Activated CD8-positive, alpha-beta memory T cell treated with anti-CD3 and anti-CD28 coated beads, Interleukin-2, amount 50 U/mL, for 1 hour (primary cell): ENCODE data around the gene FAF2.
"Not testable (repeated sequence)": the region's sequence is repeated elsewhere in the genome, so short reads cannot be mapped to it uniquely, and the experiment has no call there.

Experiments used
- DNase-seq: peaks from one replicate; pipeline ENCODE4 v3.0.0-alpha.2; 2020; ENCODE audit errors: extremely low read depth

Gene FAF2, protein sequence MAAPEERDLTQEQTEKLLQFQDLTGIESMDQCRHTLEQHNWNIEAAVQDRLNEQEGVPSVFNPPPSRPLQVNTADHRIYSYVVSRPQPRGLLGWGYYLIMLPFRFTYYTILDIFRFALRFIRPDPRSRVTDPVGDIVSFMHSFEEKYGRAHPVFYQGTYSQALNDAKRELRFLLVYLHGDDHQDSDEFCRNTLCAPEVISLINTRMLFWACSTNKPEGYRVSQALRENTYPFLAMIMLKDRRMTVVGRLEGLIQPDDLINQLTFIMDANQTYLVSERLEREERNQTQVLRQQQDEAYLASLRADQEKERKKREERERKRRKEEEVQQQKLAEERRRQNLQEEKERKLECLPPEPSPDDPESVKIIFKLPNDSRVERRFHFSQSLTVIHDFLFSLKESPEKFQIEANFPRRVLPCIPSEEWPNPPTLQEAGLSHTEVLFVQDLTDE

GRCh38 chr5:176447978-176448608 is at the start of gene FAF2:
TSS of gene FAF2 (plus strand) at chr5:176448385. CDS start at chr5:176448408, 23 bp downstream.
- peak; percentile 91 for DNase-seq

DNA sequence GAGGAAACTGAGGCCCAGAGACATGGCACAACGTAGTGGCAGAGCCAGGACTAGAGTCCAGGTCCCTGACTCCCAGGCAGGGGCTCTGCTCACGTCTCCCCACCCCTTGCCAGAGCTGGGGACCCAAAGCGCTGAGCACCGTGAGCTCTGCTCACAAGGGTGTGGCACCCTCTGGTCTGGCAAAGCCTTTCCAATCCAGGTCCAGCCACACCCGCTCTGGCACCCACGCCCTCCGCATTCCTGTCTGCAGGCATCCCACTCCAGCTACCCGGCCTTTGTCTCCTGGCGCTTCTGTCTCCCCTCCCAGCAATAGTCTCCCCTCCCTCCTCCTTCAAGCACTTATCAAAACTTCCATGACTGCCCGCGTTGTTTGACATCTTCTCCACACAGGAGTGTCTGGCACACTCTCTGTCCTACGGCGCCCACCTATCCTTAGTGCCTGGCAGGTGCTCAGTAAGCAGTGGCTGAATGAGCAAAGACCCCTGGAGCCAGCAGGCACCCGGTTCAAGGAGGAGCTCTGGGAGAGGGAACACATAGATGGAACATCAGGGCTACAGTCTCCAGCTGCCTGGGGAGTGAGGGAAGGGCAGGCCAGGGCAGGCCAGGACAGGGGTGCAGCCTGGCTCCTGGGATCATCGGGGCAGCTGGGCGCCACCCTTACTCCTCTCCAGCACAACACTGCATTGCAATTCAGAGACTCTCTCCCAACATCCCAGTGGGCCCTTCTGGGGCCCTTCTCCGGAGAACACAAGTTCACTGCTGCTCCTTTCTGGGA is 47.6 kb upstream of the FAF2 start:
- no peak for DNase-seq

- DNase-seq = no peak
Observed at GRCh38 chr5:176401281-176402205, 46.6 kb upstream of the FAF2 start.

DNA sequence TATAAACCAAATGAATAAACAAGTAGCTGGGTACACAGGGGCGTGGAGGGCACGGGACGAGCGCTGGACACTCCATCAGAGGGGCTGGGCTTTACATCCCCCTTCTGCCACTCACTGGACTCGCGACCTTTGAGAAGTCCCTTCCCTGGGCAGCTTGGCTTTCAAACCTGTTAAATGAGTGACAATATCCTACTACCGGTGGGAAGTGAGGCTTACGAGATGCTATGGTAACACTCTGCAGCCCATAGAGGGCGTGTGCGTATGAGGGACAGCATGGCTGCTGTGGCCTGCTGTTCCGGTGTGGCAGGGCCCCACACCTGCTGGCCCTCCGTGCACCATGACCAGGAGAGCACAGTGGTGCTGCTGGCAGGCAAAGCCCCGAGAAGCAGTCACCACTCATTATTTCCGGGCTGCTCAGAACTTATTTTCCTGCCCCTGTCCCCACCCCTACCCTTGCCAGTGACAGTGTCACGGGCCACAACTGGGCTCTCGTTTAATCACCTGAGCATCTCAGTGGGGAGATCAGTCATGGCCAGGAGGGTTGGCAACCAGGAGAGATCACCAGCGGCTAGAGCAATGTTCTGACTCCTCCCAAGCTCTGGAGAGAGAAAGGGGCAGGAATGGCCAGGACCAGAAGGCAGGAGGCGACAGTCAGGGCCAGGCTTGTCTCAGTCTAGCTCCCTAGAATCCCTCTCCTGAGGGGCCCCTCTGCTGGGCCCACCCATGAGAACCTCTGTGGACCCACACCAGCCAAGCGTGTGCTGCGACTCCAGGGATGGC is 42.3 kb upstream of the FAF2 start:
- no peak for DNase-seq

DNA sequence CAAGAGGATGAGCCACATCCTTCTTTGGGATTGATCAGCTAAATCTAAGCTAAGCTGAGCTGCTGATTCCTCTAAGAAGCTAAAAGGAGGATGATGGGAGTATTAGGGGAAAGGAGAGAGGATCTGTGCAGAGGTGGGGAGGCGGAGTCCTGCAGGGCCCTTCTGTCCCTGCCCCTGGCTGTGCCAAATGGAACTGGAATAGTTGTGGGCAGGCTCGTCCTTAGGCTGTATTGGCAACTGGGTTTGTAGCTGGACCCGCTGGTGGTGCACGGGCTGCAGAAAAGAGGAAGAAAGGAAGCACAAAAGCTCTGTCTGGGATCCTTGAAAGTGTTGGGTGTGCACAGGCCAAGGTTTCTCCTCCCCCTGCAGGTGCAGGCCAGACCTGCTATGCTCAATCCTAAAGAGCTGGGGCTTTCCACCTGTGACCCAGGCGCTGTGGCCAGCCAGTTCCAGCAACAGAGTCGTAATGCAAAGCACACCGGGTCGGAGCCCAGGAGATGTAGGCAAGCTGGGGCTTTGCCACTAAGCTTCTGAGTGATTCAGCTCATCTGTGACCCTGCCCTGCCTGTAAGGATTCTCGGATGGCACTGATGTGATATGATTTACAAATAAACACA is 41.6 kb upstream of the FAF2 start:
- no peak for DNase-seq

DNA sequence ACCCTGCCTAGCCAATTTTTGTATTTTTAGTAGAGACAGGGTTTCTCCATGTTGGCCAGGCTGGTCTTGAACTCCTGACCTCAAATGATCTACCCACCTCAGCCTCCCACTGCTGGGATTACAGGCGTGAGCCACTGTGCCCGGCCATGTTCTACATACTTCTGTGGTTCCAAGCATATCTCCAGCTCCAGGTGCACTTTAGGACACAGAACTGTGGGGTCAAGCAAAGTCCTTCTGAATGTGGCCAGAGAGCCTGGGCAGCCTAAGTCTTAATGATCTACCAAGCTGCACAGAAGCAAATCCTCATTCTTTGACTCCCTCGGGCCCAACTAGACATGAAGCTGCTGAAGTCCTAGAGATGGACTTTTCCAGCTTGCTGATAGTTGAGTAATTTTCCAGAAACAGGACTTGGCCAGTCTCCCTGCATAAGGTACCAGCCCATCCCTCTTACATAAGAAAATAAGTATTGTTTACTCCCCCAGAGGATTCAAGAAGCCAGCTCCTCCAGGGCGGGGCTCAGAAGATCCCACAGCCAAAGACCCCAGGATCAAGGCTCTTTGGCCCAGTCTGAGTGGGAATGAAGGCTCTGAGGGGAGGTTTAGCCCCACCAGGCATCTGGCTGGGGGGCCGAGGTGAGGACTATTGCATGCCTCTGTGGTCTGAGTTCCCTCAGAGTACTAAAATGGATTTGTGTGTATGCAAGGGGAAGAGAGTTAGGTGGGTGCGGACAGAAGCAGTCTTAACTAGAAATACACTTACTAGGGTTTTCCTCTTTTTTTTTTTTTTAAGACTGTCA is 40.5 kb upstream of the FAF2 start:
- DNase-seq = no peak

GRCh38 chr5:176408252-176408573 is 40.0 kb upstream of the FAF2 start:
- not testable (repeated sequence) for DNase-seq

DNA sequence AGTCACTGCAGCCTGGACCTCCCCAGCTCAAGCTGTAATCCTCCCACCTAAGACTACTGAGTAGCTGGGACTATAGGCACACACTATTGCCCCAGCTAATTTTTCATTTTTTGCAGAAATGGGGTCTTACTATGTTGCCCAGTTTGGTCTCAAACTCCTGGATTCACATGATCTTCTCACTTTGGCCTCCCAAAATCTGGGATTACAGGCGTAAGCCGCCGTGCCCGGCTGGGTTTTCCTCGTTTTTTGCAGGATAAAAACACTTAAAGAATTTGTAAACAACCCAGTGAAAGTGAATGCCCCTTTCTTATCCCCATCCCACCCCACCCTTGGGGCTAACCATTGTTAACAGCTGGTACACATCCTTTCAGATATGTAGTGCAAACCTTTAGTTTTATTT is 39.6 kb upstream of the FAF2 start:
- DNase-seq = no peak

GRCh38 chr5:176409765-176410164 is 38.4 kb upstream of the FAF2 start:
- DNase-seq = no peak

- no peak for DNase-seq
Observed at GRCh38 chr5:176410486-176411180, 37.6 kb upstream of the FAF2 start.

GRCh38 chr5:176412517-176413254 is 35.5 kb upstream of the FAF2 start:
- no peak for DNase-seq

- DNase-seq = no peak
Observed at GRCh38 chr5:176413255-176413565, 35.0 kb upstream of the FAF2 start.

DNA sequence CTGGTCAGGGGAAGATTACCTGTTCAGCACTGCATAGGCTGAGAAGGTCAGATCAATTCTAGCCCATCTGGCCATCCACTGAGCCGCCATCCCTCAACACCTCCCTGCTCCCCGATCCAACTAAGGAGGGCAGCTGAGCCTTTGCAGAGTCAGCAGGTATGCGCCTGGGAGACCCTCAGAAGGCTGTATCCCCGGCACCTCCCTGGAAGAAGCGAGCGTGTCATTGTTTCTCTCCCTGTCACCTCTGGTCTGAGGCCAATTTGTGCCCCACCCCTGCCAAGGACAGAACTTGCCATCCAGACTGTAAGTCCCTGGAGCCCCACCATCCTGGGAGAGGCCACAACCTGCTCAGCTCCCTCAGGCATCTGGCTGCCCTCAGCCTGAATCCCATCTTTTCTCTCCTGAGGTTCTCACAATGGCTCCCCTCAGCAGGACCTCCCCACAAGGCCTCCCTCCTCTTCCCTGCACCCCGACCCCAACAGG is 34.4 kb upstream of the FAF2 start:
- DNase-seq = no peak

DNA sequence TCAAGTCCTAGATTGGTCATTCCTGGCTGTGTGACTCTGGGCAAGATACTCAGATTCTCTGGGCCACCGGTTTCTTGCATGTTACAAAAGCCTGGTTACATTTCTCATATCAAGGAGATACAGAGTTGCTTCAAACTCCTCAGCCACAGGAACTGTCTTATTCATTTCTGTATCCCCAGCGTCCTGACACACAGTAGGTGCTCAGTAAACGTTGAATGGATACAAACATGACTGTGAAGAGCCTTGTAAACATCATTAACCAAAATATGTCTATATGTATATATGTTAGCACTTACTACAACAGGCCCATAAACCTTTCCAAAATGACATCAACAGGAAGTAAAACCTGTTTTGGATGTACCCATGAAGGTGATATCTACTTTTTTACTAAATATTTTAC is 33.5 kb upstream of the FAF2 start:
- DNase-seq = no peak

DNA sequence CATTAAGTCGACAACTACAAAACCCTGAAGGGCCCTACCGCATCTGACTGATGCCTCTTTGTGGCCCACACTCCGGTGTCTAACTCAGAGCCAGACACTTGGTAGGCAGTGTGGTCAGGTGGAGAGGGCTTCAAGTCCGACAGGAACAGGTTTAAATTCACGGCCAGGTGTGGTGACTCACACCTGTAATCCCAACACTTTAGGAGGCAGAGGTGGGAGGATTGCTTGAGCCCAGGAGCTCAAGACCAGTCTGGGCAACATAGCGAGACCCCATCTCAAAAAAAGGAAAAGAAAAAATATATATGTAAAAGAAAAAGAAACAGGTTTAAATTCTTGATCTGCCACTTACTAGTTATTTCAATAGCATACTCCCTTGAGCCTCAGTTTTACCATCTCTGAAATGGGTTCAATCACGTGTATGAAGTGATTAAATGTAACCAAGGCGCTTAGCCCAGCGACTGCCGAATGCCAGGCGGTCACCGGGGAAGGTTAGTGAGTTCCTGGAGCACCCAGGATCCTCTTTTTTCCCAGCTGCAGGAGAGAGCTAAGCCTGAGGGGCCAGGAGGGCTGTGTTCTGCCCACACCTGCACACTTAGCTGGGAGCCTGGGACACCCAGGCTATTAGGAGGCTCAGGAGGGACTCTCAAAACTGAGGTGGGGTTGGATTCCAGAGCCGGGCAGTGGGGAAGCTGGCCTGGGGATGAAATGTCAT is 32.8 kb upstream of the FAF2 start:
- no peak for DNase-seq

GRCh38 chr5:176415952-176416924 is 31.9 kb upstream of the FAF2 start, which contains the start of gene CLTB:
TSS of gene CLTB (minus strand) at chr5:176416539. CDS start at chr5:176416363, 176 bp downstream.
- peak; percentile 62 for DNase-seq
